ENCODE data around the gene GSDME.

DNA sequence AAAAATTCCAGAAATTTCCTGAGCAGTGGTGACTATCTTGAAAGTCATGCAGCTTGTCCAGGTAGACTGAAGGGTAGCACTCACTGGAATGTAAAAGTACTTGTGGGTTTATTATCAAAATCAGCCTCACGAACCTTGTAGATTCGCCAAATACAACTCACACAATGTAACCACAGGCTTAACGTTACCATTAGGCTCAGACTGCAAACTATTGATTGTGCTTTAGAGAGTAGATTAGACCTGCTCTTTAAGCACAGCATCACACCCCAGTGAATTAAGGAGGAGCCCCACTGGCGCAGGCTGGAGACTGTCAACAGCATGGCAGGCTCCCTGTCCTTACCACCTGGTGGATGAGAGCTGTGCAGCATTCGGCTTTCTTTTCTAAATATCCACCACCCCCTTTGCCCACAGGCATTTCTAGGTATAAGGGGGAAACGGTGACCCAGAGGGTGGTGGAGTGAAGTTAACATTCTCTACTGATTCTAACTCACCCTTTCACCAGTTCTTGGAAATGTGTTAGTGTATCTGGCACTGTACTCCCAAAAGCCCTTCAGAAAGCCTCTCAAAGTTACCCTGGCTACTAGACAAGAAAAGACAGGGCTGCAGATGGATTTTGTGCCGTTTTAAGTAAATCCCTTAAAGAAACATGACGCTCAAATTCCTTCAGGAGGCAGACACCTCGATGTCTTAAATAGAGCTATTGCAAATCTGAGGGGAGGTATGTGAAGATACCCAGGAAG lies 56.6 kb downstream of the GSDME start:
- TF ChIP-seq, protein P1, sequence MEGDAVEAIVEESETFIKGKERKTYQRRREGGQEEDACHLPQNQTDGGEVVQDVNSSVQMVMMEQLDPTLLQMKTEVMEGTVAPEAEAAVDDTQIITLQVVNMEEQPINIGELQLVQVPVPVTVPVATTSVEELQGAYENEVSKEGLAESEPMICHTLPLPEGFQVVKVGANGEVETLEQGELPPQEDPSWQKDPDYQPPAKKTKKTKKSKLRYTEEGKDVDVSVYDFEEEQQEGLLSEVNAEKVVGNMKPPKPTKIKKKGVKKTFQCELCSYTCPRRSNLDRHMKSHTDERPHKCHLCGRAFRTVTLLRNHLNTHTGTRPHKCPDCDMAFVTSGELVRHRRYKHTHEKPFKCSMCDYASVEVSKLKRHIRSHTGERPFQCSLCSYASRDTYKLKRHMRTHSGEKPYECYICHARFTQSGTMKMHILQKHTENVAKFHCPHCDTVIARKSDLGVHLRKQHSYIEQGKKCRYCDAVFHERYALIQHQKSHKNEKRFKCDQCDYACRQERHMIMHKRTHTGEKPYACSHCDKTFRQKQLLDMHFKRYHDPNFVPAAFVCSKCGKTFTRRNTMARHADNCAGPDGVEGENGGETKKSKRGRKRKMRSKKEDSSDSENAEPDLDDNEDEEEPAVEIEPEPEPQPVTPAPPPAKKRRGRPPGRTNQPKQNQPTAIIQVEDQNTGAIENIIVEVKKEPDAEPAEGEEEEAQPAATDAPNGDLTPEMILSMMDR (IDR thresholded peaks at IDR 0.05; ENCODE audit: insufficient read depth, low read length) = no peak
- TF ChIP-seq POLR2AphosphoS5 (IDR thresholded peaks at IDR 0.05; ENCODE audit: low read depth) (no peak), SPI1 (IDR thresholded peaks at IDR 0.05; ENCODE audit: borderline replicate concordance, low read depth) (no peak), GABPA (IDR thresholded peaks at IDR 0.05; ENCODE audit: low read depth) (no peak)

All from HL-60 (cell line).